Neural cell (in vitro differentiated cells): Measurements from ENCODE around the gene FAM240A. TPM values are rescaled to one million over a fixed set of nuclear protein-coding genes. Genes with fewer than 3 reads are reported as not detected.

ENCODE experiments used
- H2AFZ ChIP-seq: fragments of 200-600, 300-800 bp; sonication (generic), shearing (Covaris generic); 2 replicates; pipeline ENCODE4 v1.6.0; 2014; ENCODE audit warnings: low read depth, mild to moderate bottlenecking, antibody characterized with exemption, low read length, moderate library complexity
- H3F3A ChIP-seq: fragments of 200-600 bp; shearing (Covaris generic); 2 replicates; pipeline ENCODE4 v1.6.1; 2016; ENCODE audit warnings: mild to moderate bottlenecking, moderate library complexity, mixed read lengths, antibody characterized with exemption, low read length; ENCODE audit not compliant: insufficient read depth, poor library complexity, severe bottlenecking
- H3K27ac ChIP-seq: fragments of 200-600, 300-800 bp; sonication (generic), shearing (Covaris generic); 2 replicates; pipeline ENCODE4 v1.5.1; 2014; ENCODE audit warnings: mild to moderate bottlenecking, low read length, moderate library complexity
- H3K27me3 ChIP-seq: fragments of 300-800, 200-600 bp; sonication (generic), shearing (Covaris generic); 2 replicates; pipeline ENCODE4 v1.6.0; 2014; ENCODE audit warnings: mild to moderate bottlenecking, low read depth, low read length, moderate library complexity; ENCODE audit not compliant: insufficient read depth
- H3K36me3 ChIP-seq: fragments of 300-800, 200-600 bp; sonication (generic), shearing (Covaris generic); 2 replicates; pipeline ENCODE4 v1.5.1; 2014; ENCODE audit warnings: mild to moderate bottlenecking, antibody characterized with exemption, low read length, moderate library complexity; ENCODE audit not compliant: insufficient read depth
- H3K4me2 ChIP-seq: fragments of 300-800, 200-600 bp; sonication (generic), shearing (Covaris generic); 2 replicates; pipeline ENCODE4 v1.6.0; 2014; ENCODE audit warnings: mild to moderate bottlenecking, low read length
- H3K4me3 ChIP-seq: fragments of 300-800, 200-600 bp; sonication (generic), shearing (Covaris generic); 2 replicates; pipeline ENCODE4 v1.5.1; 2014; ENCODE audit warnings: mild to moderate bottlenecking, low read length, moderate library complexity
- H3K79me2 ChIP-seq: fragments of 200-600 bp; shearing (Covaris generic); replicated peaks from 2 replicates; pipeline ENCODE4 v1.6.0; 2014; ENCODE audit warnings: mild to moderate bottlenecking, low read length, moderate library complexity; ENCODE audit not compliant: insufficient read depth
- H3K9ac ChIP-seq: fragments of 300-800, 200-600 bp; sonication (generic), shearing (Covaris generic); 2 replicates; pipeline ENCODE4 v1.6.1; 2016; ENCODE audit warnings: mild to moderate bottlenecking, low read length, mixed read lengths
- H3K9me2 ChIP-seq: fragments of 200-600 bp; shearing (Covaris generic); 2 replicates; pipeline ENCODE4 v1.6.1; 2016; ENCODE audit warnings: mild to moderate bottlenecking, low read length, mixed read lengths; ENCODE audit not compliant: insufficient read depth
- H3K9me3 ChIP-seq: fragments of 200-600, 300-800 bp; sonication (generic), shearing (Covaris generic); 2 replicates; pipeline ENCODE4 v1.6.1; 2016; ENCODE audit warnings: mild to moderate bottlenecking, mixed run types, low read length, moderate library complexity, mixed read lengths
- H4K20me1 ChIP-seq: fragments of 200-600 bp; shearing (Covaris generic); 2 replicates; pipeline ENCODE4 v1.6.1; 2016; ENCODE audit warnings: mild to moderate bottlenecking, mixed run types; ENCODE audit not compliant: insufficient read depth
- EP300 ChIP-seq: fragments of 450-650 bp; conservative IDR thresholded peaks from 2 replicates; pipeline ENCODE4 v1.6.1; 2014; ENCODE audit warnings: antibody characterized with exemption, mild to moderate bottlenecking, moderate library complexity; ENCODE audit not compliant: poor library complexity, severe bottlenecking
- EZH2 ChIP-seq: fragments of 200-600, 300-800 bp; shearing (Covaris generic), sonication (generic); IDR thresholded peaks from 2 replicates; pipeline ENCODE4 v1.6.1; 2014; ENCODE audit warnings: antibody characterized with exemption, low read length, borderline replicate concordance, mild to moderate bottlenecking; ENCODE audit not compliant: insufficient read depth, poor library complexity, severe bottlenecking
- MXI1 ChIP-seq: fragments of 450-650 bp; conservative IDR thresholded peaks from 2 replicates; pipeline ENCODE4 v1.6.1; 2014; ENCODE audit warnings: antibody characterized with exemption, mild to moderate bottlenecking; ENCODE audit not compliant: poor library complexity, severe bottlenecking
- POLR2AphosphoS5 ChIP-seq: IDR thresholded peaks from 2 replicates; pipeline ENCODE4 v1.6.1; 2012
- RAD21 ChIP-seq: fragments of 450-650 bp; conservative IDR thresholded peaks from 2 replicates; pipeline ENCODE4 v1.6.1; 2014; ENCODE audit warnings: antibody characterized with exemption, mild to moderate bottlenecking, moderate library complexity
- SMC3 ChIP-seq: fragments of 450-650 bp; conservative IDR thresholded peaks from 2 replicates; pipeline ENCODE4 v1.6.1; 2014; ENCODE audit warnings: antibody characterized with exemption, mild to moderate bottlenecking, moderate library complexity; ENCODE audit not compliant: poor library complexity
- TAF1 ChIP-seq: IDR thresholded peaks from 2 replicates; pipeline ENCODE4 v1.6.1; 2012; ENCODE audit warnings: low read depth
- polyA minus RNA-seq: library from RNA; depleted of rRNA, polyadenylated mRNA; stranded (reverse); fragments of >200 nt; gene quantifications from 2 replicates; pipeline ENCODE4 v1.2.3, GENCODE V29; 2014
- polyA plus RNA-seq: library from polyadenylated mRNA; depleted of rRNA; stranded (reverse); fragments of >200 nt; gene quantifications from 2 replicates; pipeline ENCODE4 v1.2.3, GENCODE V29; 2014
- TF ChIP-seq, protein P1 (sequence below): fragments of 450-650 bp; IDR thresholded peaks from 2 replicates; pipeline ENCODE4 v1.5.1; 2014; ENCODE audit warnings: antibody characterized with exemption, mild to moderate bottlenecking, moderate library complexity; ENCODE audit not compliant: poor library complexity, severe bottlenecking
- TF ChIP-seq, protein P2 (sequence below): IDR thresholded peaks from 2 replicates; pipeline ENCODE4 v1.6.1; 2012; ENCODE audit warnings: borderline replicate concordance

FAM240A gene
- not detected in 2 replicates for polyA plus RNA-seq
- not detected in 2 replicates for polyA minus RNA-seq

DNA sequence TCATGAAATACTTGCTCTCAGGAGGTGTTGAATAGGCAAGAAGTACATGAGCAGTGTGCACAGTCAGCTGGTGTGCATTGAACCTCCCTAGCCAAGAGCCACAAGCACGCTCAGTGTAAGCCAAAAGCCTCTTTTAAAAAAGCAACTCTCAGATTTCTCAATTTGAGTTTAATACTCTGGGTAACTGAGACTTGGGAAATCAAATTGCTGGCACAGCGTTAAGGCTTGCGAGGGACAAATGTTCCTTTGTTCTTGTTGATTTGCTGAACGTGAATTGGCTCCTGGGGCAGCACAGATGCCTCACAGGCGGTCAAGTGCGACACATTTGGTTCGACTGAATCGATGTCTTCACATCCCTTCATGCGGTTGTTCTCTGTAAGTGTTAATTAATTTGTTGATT is at the start of gene FAM240A:
TSS of gene FAM240A (plus strand) at position 202 of the 400 bp plus-strand sequence. CDS start at position 361, 159 bp downstream.
- H3K9me2 ChIP-seq, result no peaks in the 10 kb centered on the region
- no peaks in the 10 kb centered on the region for H3K79me2 ChIP-seq
- H3F3A ChIP-seq, result no peaks in the 10 kb centered on the region
- no peak within 1 kb of the TSS for H3K4me3 ChIP-seq
- H2AFZ ChIP-seq, result no peak within 1 kb of the TSS
- H3K27me3 ChIP-seq, result no peaks in the 10 kb centered on the region
- H3K9me3 ChIP-seq, result no peaks in the 10 kb centered on the region
- H3K9ac ChIP-seq, result no peak within 1 kb of the TSS
- TF ChIP-seq MXI1 (no peak), EZH2 (no peak), SMC3 (no peak), RAD21 (no peak), POLR2AphosphoS5 (no peak), EP300 (no peak), TAF1 (no peak)
- TF ChIP-seq, protein P1, sequence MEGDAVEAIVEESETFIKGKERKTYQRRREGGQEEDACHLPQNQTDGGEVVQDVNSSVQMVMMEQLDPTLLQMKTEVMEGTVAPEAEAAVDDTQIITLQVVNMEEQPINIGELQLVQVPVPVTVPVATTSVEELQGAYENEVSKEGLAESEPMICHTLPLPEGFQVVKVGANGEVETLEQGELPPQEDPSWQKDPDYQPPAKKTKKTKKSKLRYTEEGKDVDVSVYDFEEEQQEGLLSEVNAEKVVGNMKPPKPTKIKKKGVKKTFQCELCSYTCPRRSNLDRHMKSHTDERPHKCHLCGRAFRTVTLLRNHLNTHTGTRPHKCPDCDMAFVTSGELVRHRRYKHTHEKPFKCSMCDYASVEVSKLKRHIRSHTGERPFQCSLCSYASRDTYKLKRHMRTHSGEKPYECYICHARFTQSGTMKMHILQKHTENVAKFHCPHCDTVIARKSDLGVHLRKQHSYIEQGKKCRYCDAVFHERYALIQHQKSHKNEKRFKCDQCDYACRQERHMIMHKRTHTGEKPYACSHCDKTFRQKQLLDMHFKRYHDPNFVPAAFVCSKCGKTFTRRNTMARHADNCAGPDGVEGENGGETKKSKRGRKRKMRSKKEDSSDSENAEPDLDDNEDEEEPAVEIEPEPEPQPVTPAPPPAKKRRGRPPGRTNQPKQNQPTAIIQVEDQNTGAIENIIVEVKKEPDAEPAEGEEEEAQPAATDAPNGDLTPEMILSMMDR, result no peak
- TF ChIP-seq, protein P2, sequence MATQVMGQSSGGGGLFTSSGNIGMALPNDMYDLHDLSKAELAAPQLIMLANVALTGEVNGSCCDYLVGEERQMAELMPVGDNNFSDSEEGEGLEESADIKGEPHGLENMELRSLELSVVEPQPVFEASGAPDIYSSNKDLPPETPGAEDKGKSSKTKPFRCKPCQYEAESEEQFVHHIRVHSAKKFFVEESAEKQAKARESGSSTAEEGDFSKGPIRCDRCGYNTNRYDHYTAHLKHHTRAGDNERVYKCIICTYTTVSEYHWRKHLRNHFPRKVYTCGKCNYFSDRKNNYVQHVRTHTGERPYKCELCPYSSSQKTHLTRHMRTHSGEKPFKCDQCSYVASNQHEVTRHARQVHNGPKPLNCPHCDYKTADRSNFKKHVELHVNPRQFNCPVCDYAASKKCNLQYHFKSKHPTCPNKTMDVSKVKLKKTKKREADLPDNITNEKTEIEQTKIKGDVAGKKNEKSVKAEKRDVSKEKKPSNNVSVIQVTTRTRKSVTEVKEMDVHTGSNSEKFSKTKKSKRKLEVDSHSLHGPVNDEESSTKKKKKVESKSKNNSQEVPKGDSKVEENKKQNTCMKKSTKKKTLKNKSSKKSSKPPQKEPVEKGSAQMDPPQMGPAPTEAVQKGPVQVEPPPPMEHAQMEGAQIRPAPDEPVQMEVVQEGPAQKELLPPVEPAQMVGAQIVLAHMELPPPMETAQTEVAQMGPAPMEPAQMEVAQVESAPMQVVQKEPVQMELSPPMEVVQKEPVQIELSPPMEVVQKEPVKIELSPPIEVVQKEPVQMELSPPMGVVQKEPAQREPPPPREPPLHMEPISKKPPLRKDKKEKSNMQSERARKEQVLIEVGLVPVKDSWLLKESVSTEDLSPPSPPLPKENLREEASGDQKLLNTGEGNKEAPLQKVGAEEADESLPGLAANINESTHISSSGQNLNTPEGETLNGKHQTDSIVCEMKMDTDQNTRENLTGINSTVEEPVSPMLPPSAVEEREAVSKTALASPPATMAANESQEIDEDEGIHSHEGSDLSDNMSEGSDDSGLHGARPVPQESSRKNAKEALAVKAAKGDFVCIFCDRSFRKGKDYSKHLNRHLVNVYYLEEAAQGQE, result no peak
- no peaks in the 10 kb centered on the region for H3K36me3 ChIP-seq
- H3K4me2 ChIP-seq, result no peak within 1 kb of the TSS
- H3K27ac ChIP-seq, result no peak within 1 kb of the TSS
- H4K20me1 ChIP-seq, result no peaks in the 10 kb centered on the region

DNA sequence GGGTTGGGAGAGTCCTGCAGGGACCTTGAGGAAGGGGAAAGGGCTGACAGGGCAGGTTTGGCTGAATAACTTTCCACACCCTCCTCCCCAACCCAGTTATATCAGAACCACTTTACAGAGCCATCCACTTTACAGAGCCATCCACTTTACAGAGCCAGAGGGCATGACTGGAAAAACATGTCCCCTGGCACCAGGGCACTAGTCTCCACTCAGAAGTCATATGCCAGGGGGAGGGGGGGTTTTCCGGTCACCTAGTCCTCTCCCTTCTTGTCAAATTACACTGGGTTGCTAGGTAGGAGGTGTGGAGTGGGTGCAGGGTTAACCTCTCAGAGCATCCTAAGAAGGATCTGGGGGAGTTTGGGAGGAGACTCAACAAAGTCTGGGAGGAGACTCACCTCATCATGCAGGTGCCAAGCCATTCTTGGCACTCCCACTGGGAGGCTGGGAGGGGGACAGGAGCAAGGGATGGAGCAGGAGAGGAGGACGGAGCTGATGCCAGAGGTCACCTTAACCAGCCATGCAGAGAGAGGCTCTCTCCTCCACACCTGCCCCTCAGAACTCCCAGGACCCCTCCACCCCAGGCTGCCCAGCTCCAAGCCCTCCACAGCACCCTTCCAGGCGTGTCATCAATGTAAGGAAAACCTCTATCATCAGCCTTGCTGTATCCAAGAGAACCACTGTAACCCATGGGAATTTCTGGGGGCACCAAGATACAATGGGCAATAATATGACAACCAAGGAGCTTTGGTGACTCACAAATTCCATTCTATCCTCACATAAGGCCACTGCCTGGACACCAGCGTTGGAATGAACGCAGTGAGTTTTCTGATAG is 47.9 kb upstream of the FAM240A start:
- no peaks in the 10 kb centered on the region for H3F3A ChIP-seq
- H3K79me2 ChIP-seq, result no peaks in the 10 kb centered on the region
- no peak overlapping the region for H2AFZ ChIP-seq
- H3K4me3 ChIP-seq, result no peak overlapping the region
- no peak overlapping the region for H3K9ac ChIP-seq
- peaks cover 15% of the 10 kb centered on the region for H3K27me3 ChIP-seq
- TF ChIP-seq EP300, result no peak
- TF ChIP-seq SMC3, result no peak
- TF ChIP-seq, protein P2, result no peak
- TF ChIP-seq TAF1, result no peak
- no peaks in the 10 kb centered on the region for H3K36me3 ChIP-seq
- H4K20me1 ChIP-seq, result no peaks in the 10 kb centered on the region
- H3K27ac ChIP-seq, result no peak overlapping the region
- no peaks in the 10 kb centered on the region for H3K9me2 ChIP-seq
- no peaks in the 10 kb centered on the region for H3K9me3 ChIP-seq
- H3K4me2 ChIP-seq, result no peak overlapping the region
